HepG2 (cell line): Measurements from ENCODE around the gene XPNPEP1.

Experiments
- CTCF ChIP-seq: sonication (generic); formaldehyde crosslinking; IDR thresholded peaks from 2 replicates; pipeline ENCODE4 v1.5.0; 2020; ENCODE audit warnings: mild to moderate bottlenecking, missing genetic modification reagents, moderate library complexity
- DNMT1 ChIP-seq: sonication (generic); formaldehyde crosslinking; IDR thresholded peaks from 2 replicates; pipeline ENCODE4 v1.5.1; 2020; ENCODE audit warnings: mild to moderate bottlenecking, missing genetic modification reagents
- DZIP1 ChIP-seq: sonication (generic); formaldehyde crosslinking; IDR thresholded peaks from 2 replicates; pipeline ENCODE4 v1.5.0; 2020; ENCODE audit warnings: mild to moderate bottlenecking, missing genetic modification reagents
- ELK4 ChIP-seq: sonication (generic); formaldehyde crosslinking; IDR thresholded peaks from 2 replicates; pipeline ENCODE4 v1.9.0; 2021; ENCODE audit warnings: missing genetic modification reagents, borderline replicate concordance
- EZH2 ChIP-seq: conservative IDR thresholded peaks from 2 replicates; pipeline ENCODE4 v1.6.1; 2012; ENCODE audit warnings: mild to moderate bottlenecking, low read depth, low read length, moderate library complexity
- LCORL ChIP-seq, 2 experiments: fragments of 450-650 bp in 1 of 2; sonication (generic) in 1 of 2; formaldehyde crosslinking in 1 of 2; IDR thresholded peaks; 2 replicates each; pipeline versions ENCODE4 v1.5.0 to v1.6.1; 2017 to 2020; ENCODE audit warnings: antibody characterized with exemption in 1 of 2, missing genetic modification reagents in 1 of 2
- MAX ChIP-seq: IDR thresholded peaks from 2 replicates; pipeline ENCODE4 v1.6.1; 2012; ENCODE audit warnings: inconsistent platforms
- MXD4 ChIP-seq: IDR thresholded peaks from 2 replicates; pipeline ENCODE4 v1.6.1; 2016; ENCODE audit warnings: mild to moderate bottlenecking, missing biosample characterization, missing genetic modification reagents
- SRF ChIP-seq: IDR thresholded peaks from 2 replicates; pipeline ENCODE4 v1.6.1; 2011; ENCODE audit warnings: mild to moderate bottlenecking, low read depth, low read length, moderate library complexity
- XRCC5 ChIP-seq: fragments of 200-400 bp; formaldehyde crosslinking; optimal IDR thresholded peaks from 2 replicates; pipeline ENCODE3; 2017; ENCODE audit warnings: mild to moderate bottlenecking, low read length
- ZFX ChIP-seq: sonication (generic); formaldehyde crosslinking; IDR thresholded peaks from 2 replicates; pipeline ENCODE4 v1.4.0; 2020; ENCODE audit warnings: mild to moderate bottlenecking, low read depth, missing genetic modification reagents, moderate library complexity
- ZNF225 ChIP-seq: sonication (generic); formaldehyde crosslinking; IDR thresholded peaks from 2 replicates; pipeline ENCODE4 v1.4.0; 2020; ENCODE audit warnings: mild to moderate bottlenecking, missing genetic modification reagents

GRCh38 chr10:109887243-109887642 lies 36.1 kb downstream of the XPNPEP1 start:
- no peak for TF ChIP-seq EZH2
- no peak for TF ChIP-seq ZNF225 (CRISPR knock-in tag)
- TF ChIP-seq ZFX (CRISPR knock-in tag) = no peak
- TF ChIP-seq DZIP1 (CRISPR knock-in tag) = no peak
- no peak for TF ChIP-seq MAX
- no peak for TF ChIP-seq SRF
- no peak for TF ChIP-seq MXD4
- no peak for TF ChIP-seq DNMT1 (CRISPR knock-in tag)
- no peak for TF ChIP-seq XRCC5
- no peak for TF ChIP-seq ELK4 (CRISPR knock-in tag)
- no peak for TF ChIP-seq LCORL (IDR thresholded peaks at IDR 0.05)
- TF ChIP-seq LCORL (CRISPR knock-in tag; IDR thresholded peaks at IDR 0.05) = no peak
- TF ChIP-seq CTCF = no peak
